Hepatocyte (in vitro differentiated cells): Measurements from ENCODE around the gene ANAPC1.

Experiments used
- EZH2 ChIP-seq: fragments of 200-600 bp; sonication (generic); IDR thresholded peaks from 2 replicates; pipeline ENCODE4 v1.6.1; 2016; ENCODE audit warnings: antibody characterized with exemption, mild to moderate bottlenecking, borderline replicate concordance
- EZH2phosphoT487 ChIP-seq: fragments of 200-600 bp; sonication (generic); IDR thresholded peaks from one replicate; pipeline ENCODE4 v1.6.1; 2018; ENCODE audit warnings: antibody characterized with exemption, mild to moderate bottlenecking, low read depth, moderate library complexity; ENCODE audit not compliant: unreplicated experiment, severe bottlenecking
- TF ChIP-seq, protein P1 (sequence below): fragments of 200-600 bp; sonication (generic); IDR thresholded peaks from 2 replicates; pipeline ENCODE4 v1.5.1; 2016; ENCODE audit warnings: antibody characterized with exemption, mild to moderate bottlenecking; ENCODE audit not compliant: poor library complexity

DNA sequence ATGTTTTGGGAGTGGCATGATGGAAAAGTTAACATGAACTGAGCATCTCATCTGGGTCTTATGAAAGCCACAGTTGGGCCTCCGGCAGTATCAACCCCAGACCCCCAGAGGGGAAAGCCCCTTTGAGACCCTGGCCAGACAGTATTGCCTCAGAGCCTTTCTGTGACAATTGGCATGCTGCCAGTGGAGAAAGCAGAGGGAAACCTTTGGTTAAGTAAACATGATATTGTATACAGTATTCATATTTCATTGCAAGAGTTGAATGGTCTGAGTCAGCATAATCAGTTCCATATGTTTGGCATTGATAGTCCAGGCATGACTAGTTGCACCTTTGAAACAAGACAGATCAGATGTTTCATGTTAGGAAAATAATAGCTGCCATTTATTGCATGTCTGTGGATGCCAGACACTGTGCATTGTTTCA, 34.4 kb upstream of the ANAPC1 start:
- TF ChIP-seq, protein P1, sequence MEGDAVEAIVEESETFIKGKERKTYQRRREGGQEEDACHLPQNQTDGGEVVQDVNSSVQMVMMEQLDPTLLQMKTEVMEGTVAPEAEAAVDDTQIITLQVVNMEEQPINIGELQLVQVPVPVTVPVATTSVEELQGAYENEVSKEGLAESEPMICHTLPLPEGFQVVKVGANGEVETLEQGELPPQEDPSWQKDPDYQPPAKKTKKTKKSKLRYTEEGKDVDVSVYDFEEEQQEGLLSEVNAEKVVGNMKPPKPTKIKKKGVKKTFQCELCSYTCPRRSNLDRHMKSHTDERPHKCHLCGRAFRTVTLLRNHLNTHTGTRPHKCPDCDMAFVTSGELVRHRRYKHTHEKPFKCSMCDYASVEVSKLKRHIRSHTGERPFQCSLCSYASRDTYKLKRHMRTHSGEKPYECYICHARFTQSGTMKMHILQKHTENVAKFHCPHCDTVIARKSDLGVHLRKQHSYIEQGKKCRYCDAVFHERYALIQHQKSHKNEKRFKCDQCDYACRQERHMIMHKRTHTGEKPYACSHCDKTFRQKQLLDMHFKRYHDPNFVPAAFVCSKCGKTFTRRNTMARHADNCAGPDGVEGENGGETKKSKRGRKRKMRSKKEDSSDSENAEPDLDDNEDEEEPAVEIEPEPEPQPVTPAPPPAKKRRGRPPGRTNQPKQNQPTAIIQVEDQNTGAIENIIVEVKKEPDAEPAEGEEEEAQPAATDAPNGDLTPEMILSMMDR = no peak
- TF ChIP-seq EZH2 (no peak), EZH2phosphoT487 (no peak)
